HS-5 (cell line): ENCODE data around the gene TRMT2A.
"Not testable (repeated sequence)": the region's sequence is repeated elsewhere in the genome, so short reads cannot be mapped to it uniquely, and the experiment has no call there.

Experiments used
- DNase-seq: peaks from one replicate; pipeline ENCODE4 v3.0.0-alpha.2; 2012; ENCODE audit warnings: low read depth

The TRMT2A gene

GRCh38 chr22:20116951-20117632 lies at the start of gene TRMT2A:
TRMT2A (minus strand) TSS chr22:20117226; CDS start chr22:20116906, 320 bp downstream.
- DNase-seq, result peak; percentile 91

GRCh38 chr22:20166703-20167102 lies 49.7 kb upstream of the TRMT2A start:
- DNase-seq, result no peak

- no peak for DNase-seq
Observed at GRCh38 chr22:20165913-20166312, 48.9 kb upstream of the TRMT2A start.

GRCh38 chr22:20165421-20165820 lies 48.4 kb upstream of the TRMT2A start:
- no peak for DNase-seq

GRCh38 chr22:20164863-20165262 lies 47.8 kb upstream of the TRMT2A start:
- DNase-seq, result no peak

- DNase-seq, result no peak
Observed at GRCh38 chr22:20160041-20160440, 43.0 kb upstream of the TRMT2A start.

- not testable (repeated sequence) for DNase-seq
Observed at GRCh38 chr22:20159531-20159930, 42.5 kb upstream of the TRMT2A start.

GRCh38 chr22:20159076-20159475 lies 42.0 kb upstream of the TRMT2A start:
- DNase-seq, result no peak

- no peak for DNase-seq
Observed at GRCh38 chr22:20158391-20159036, 41.5 kb upstream of the TRMT2A start.

GRCh38 chr22:20157430-20158183 lies 40.6 kb upstream of the TRMT2A start:
- DNase-seq, result no peak

GRCh38 chr22:20156611-20157429 lies 39.8 kb upstream of the TRMT2A start:
- no peak for DNase-seq

GRCh38 chr22:20156042-20156389 lies 39.0 kb upstream of the TRMT2A start:
- no peak for DNase-seq

- peak; percentile 38 for DNase-seq
Observed at GRCh38 chr22:20155330-20156041, 38.5 kb upstream of the TRMT2A start.

GRCh38 chr22:20154602-20155187 lies 37.7 kb upstream of the TRMT2A start:
- no peak for DNase-seq

- DNase-seq, result no peak
Observed at GRCh38 chr22:20153945-20154344, 36.9 kb upstream of the TRMT2A start.

GRCh38 chr22:20152464-20152890 lies 35.5 kb upstream of the TRMT2A start:
- no peak for DNase-seq

GRCh38 chr22:20151276-20151588 lies 34.2 kb upstream of the TRMT2A start:
- DNase-seq, result no peak

GRCh38 chr22:20150381-20151275 lies 33.6 kb upstream of the TRMT2A start, which contains the start of gene CCDC188:
CCDC188 (minus strand) TSS chr22:20151055; CDS start chr22:20150986, 69 bp downstream.
- DNase-seq, result no peak

GRCh38 chr22:20149257-20150250 lies 32.5 kb upstream of the TRMT2A start:
- DNase-seq, result no peak
